H9 (cell line): Measurements from ENCODE around the gene DENND1A. TPM values are rescaled to one million over a fixed set of nuclear protein-coding genes. Genes with fewer than 3 reads are reported as not detected.

Source experiments
- DNase-seq: peaks from one replicate; pipeline ENCODE4 v3.0.0-alpha.2; 2017
- H2AFZ ChIP-seq: one replicate; pipeline ENCODE4 v1.6.1; 2013; ENCODE audit warnings: mild to moderate bottlenecking, low read length, control low read depth, moderate library complexity
- H2AK5ac ChIP-seq: 2 replicates; pipeline ENCODE4 v1.6.1; 2013; ENCODE audit warnings: low read length, control low read depth, mixed read lengths; ENCODE audit not compliant: insufficient read length
- H2BK120ac ChIP-seq: one replicate; pipeline ENCODE4 v1.6.1; 2013; ENCODE audit warnings: low read depth, mild to moderate bottlenecking, low read length, control low read depth, inconsistent platforms; ENCODE audit not compliant: poor library complexity, severe bottlenecking
- H2BK12ac ChIP-seq: 2 replicates; pipeline ENCODE4 v1.6.1; 2013; ENCODE audit warnings: low read length, control low read depth, mixed read lengths, low read depth; ENCODE audit not compliant: insufficient read length
- H2BK15ac ChIP-seq: 2 replicates; pipeline ENCODE4 v1.6.1; 2013; ENCODE audit warnings: low read depth, low read length, control low read depth
- H2BK20ac ChIP-seq: one replicate; pipeline ENCODE4 v1.6.1; 2013; ENCODE audit warnings: low read depth, mild to moderate bottlenecking, low read length, control low read depth, inconsistent platforms; ENCODE audit not compliant: poor library complexity, severe bottlenecking
- H2BK5ac ChIP-seq: 2 replicates; pipeline ENCODE4 v1.6.1; 2013; ENCODE audit warnings: low read length, control low read depth, mixed read lengths; ENCODE audit not compliant: insufficient read length
- H3K14ac ChIP-seq: 2 replicates; pipeline ENCODE4 v1.6.1; 2013; ENCODE audit warnings: low read length, control low read depth; ENCODE audit not compliant: insufficient read depth
- H3K18ac ChIP-seq: 2 replicates; pipeline ENCODE4 v1.6.1; 2013; ENCODE audit warnings: low read depth, mild to moderate bottlenecking, mixed read lengths, low read length, control low read depth; ENCODE audit not compliant: insufficient read length
- H3K23ac ChIP-seq: 2 replicates; pipeline ENCODE4 v1.6.1; 2013; ENCODE audit warnings: low read length, control low read depth, mixed read lengths, low read depth; ENCODE audit not compliant: insufficient read length
- H3K23me2 ChIP-seq: 2 replicates; pipeline ENCODE4 v1.6.1; 2013; ENCODE audit warnings: low read depth, mild to moderate bottlenecking, mixed read lengths, low read length, control low read depth; ENCODE audit not compliant: insufficient read length, poor library complexity, severe bottlenecking
- H3K27ac ChIP-seq: 2 replicates; pipeline ENCODE4 v1.5.1; 2013; ENCODE audit warnings: low read length, control low read depth, mixed read lengths, low read depth; ENCODE audit not compliant: insufficient read length
- H3K27me3 ChIP-seq: 2 replicates; pipeline ENCODE4 v1.6.1; 2013; ENCODE audit warnings: low read length, control low read depth, inconsistent platforms; ENCODE audit not compliant: insufficient read depth
- H3K4ac ChIP-seq: 2 replicates; pipeline ENCODE4 v1.6.1; 2013; ENCODE audit warnings: low read depth, mild to moderate bottlenecking, control low read depth, inconsistent platforms, low read length, moderate library complexity
- H3K4me1 ChIP-seq: 2 replicates; pipeline ENCODE4 v1.6.1; 2013; ENCODE audit warnings: low read length, control low read depth, inconsistent platforms; ENCODE audit not compliant: insufficient read depth
- H3K4me2 ChIP-seq: 2 replicates; pipeline ENCODE4 v1.6.1; 2013; ENCODE audit warnings: low read length, control low read depth, mixed read lengths; ENCODE audit not compliant: insufficient read length, insufficient read depth
- H3K56ac ChIP-seq: 2 replicates; pipeline ENCODE4 v1.6.1; 2013; ENCODE audit warnings: low read depth, mild to moderate bottlenecking, mixed read lengths, low read length, control low read depth; ENCODE audit not compliant: insufficient read length
- H3K79me1 ChIP-seq: 2 replicates; pipeline ENCODE4 v1.6.1; 2013; ENCODE audit warnings: low read depth, mild to moderate bottlenecking, moderate library complexity, low read length, control low read depth, inconsistent platforms; ENCODE audit not compliant: insufficient read depth, poor library complexity, severe bottlenecking
- H3K79me2 ChIP-seq: 2 replicates; pipeline ENCODE4 v1.6.1; 2013; ENCODE audit warnings: low read length, control low read depth, inconsistent platforms; ENCODE audit not compliant: insufficient read depth
- H3K9ac ChIP-seq: 2 replicates; pipeline ENCODE4 v1.6.1; 2013; ENCODE audit warnings: low read length, control low read depth, mixed read lengths; ENCODE audit not compliant: insufficient read length; ENCODE audit errors: extremely low read depth
- H3K9me3 ChIP-seq: one replicate; pipeline ENCODE4 v1.6.1; 2013; ENCODE audit warnings: low read depth, low read length, inconsistent platforms; ENCODE audit not compliant: control insufficient read depth
- H3T11ph ChIP-seq: one replicate; pipeline ENCODE4 v1.6.1; 2013; ENCODE audit warnings: mild to moderate bottlenecking, low read length, control low read depth, inconsistent platforms
- H4K20me1 ChIP-seq: one replicate; pipeline ENCODE4 v1.6.1; 2013; ENCODE audit not compliant: control insufficient read depth, insufficient read length, insufficient read depth
- H4K5ac ChIP-seq: 2 replicates; pipeline ENCODE4 v1.6.1; 2013; ENCODE audit warnings: low read depth, mild to moderate bottlenecking, mixed read lengths, low read length, control low read depth; ENCODE audit not compliant: insufficient read length
- H4K8ac ChIP-seq: replicated peaks from 2 replicates; pipeline ENCODE4 v1.6.1; 2013; ENCODE audit warnings: low read length, control low read depth, mixed read lengths, low read depth; ENCODE audit not compliant: insufficient read length
- H4K91ac ChIP-seq: 2 replicates; pipeline ENCODE4 v1.6.1; 2013; ENCODE audit warnings: low read depth, mild to moderate bottlenecking, moderate library complexity, mixed read lengths, low read length, control low read depth; ENCODE audit not compliant: insufficient read length
- H3K27ac Mint-ChIP-seq, 3 experiments: 2 replicates in 2 of 3; 3 replicates in 1 of 3; pipeline ENCODE4 v1.8.0; 2020 to 2021; ENCODE audit warnings: mixed read lengths in 3 of 3, mild to moderate bottlenecking in 1 of 3, moderate library complexity in 1 of 3
- H3K27me3 Mint-ChIP-seq: 2 replicates; pipeline ENCODE4 v1.8.0; 2021; ENCODE audit warnings: low read depth, mild to moderate bottlenecking, moderate library complexity, mixed read lengths
- H3K36me3 Mint-ChIP-seq, 3 experiments: 2 replicates in 2 of 3; 3 replicates in 1 of 3; pipeline ENCODE4 v1.8.0; 2020 to 2021; ENCODE audit warnings: low read depth in 3 of 3, mixed read lengths in 3 of 3; ENCODE audit not compliant: insufficient read depth in 1 of 3
- H3K4me1 Mint-ChIP-seq, 2 experiments: 2 replicates each; pipeline ENCODE4 v1.8.0; 2020; ENCODE audit warnings: mixed read lengths in 2 of 2
- H3K4me3 Mint-ChIP-seq, 2 experiments: 2 replicates in 1 of 2; 3 replicates in 1 of 2; pipeline ENCODE4 v1.8.0; 2020 to 2021; ENCODE audit warnings: mild to moderate bottlenecking in 2 of 2, mixed read lengths in 2 of 2, moderate library complexity in 1 of 2
- H3K9me3 Mint-ChIP-seq, 2 experiments: 2 replicates in 1 of 2; 3 replicates in 1 of 2; pipeline ENCODE4 v1.8.0; 2020; ENCODE audit warnings: mild to moderate bottlenecking in 2 of 2, mixed read lengths in 2 of 2, moderate library complexity in 1 of 2
- CTCF ChIP-seq: fragments of 200-600 bp; sonication (generic); conservative IDR thresholded peaks from 3 replicates; pipeline ENCODE4 v1.8.0; 2021; ENCODE audit warnings: antibody characterized with exemption, mild to moderate bottlenecking
- WGBS: extraction: QIAGEN DNeasy Blood & Tissue Kit; methylation state at CpG from one replicate; pipeline ENCODE4 v1.1.7; 2013; ENCODE audit warnings: missing lambda C conversion rate, low lambda C conversion rate, mixed read lengths; ENCODE audit not compliant: insufficient read length; ENCODE audit errors: extremely low coverage; 5-methylcytosine and 5-hydroxymethylcytosine counted together
- total RNA-seq: library from RNA; stranded (reverse); gene quantifications from 2 replicates; pipeline ENCODE4 v1.2.1, GENCODE V29; 2021

The DENND1A gene
- total RNA-seq, 1 experiment from 2014 or later = 20.4 TPM

GRCh38 chr9:123893831-123894460, 36.0 kb downstream of the DENND1A start:
- peaks cover 6% of the 10 kb centered on the region for H3K79me1 ChIP-seq
- no peak overlapping the region for H4K5ac ChIP-seq
- no peaks in the 10 kb centered on the region for H3K9me3 ChIP-seq
- no peak overlapping the region for H3K4ac ChIP-seq
- peaks cover 55% of the 10 kb centered on the region in 2 experiments for H3K4me1 Mint-ChIP-seq
- peak overlapping the region; percentile 23 for H3K4me2 ChIP-seq
- WGBS = no CpG with 5 or more reads among the region's 4 CpGs
- no peak for TF ChIP-seq CTCF
- no peaks in the 10 kb centered on the region for H4K20me1 ChIP-seq
- H3K4me1 ChIP-seq = peaks cover 13% of the 10 kb centered on the region; the same call in 1 of the 2 replicates
- H3K23ac ChIP-seq = no peak overlapping the region
- H3K79me2 ChIP-seq = 0 out of 2 replicates have a peak, but pooled peaks cover 1% of the 10 kb centered on the region
- H3K9ac ChIP-seq = no peak overlapping the region
- H4K8ac ChIP-seq = no peak overlapping the region
- peak overlapping the region in 2 of 3 experiments; percentile 85 to 97; a peak in 4 of 7 replicates for H3K27ac Mint-ChIP-seq
- no peak overlapping the region for H2AK5ac ChIP-seq
- no peaks in the 10 kb centered on the region for H3K27me3 Mint-ChIP-seq
- H2AFZ ChIP-seq = no peak overlapping the region
- no peak overlapping the region for H2BK15ac ChIP-seq
- peaks cover 0 to 4% of the 10 kb centered on the region in 2 experiments; a peak in 2 of 5 replicates for H3K9me3 Mint-ChIP-seq
- no peak overlapping the region for H3K18ac ChIP-seq
- H3K4me3 Mint-ChIP-seq = peak overlapping the region; percentile 2 to 63; a peak in 4 of 5 replicates
- no peak overlapping the region for H2BK20ac ChIP-seq
- H3K27me3 ChIP-seq = no peaks in the 10 kb centered on the region
- no peak overlapping the region for H3K14ac ChIP-seq
- no peaks in the 10 kb centered on the region for H3K23me2 ChIP-seq
- H3K56ac ChIP-seq = no peak overlapping the region
- H2BK5ac ChIP-seq = no peak overlapping the region
- peaks cover 0 to 13% (median 8%) of the 10 kb centered on the region in 3 experiments; a peak in 4 of 7 replicates for H3K36me3 Mint-ChIP-seq
- no peak overlapping the region for H3T11ph ChIP-seq
- no peak overlapping the region for H4K91ac ChIP-seq
- no peak overlapping the region for H2BK12ac ChIP-seq
- H2BK120ac ChIP-seq = no peak overlapping the region
- no peak for DNase-seq
- peak overlapping the region; percentile 61 for H3K27ac ChIP-seq
